Activated gamma-delta T cell treated with anti-CD3 and anti-CD28 coated beads, Interleukin-2, amount 50 U/mL, for 16 hours (primary cell): ENCODE data around the gene CFAP107.
"Not testable (repeated sequence)": the region's sequence is repeated elsewhere in the genome, so short reads cannot be mapped to it uniquely, and the experiment has no call there.

Experiments
- DNase-seq: peaks from one replicate; pipeline ENCODE4 v3.0.0-alpha.2; 2020; ENCODE audit warnings: low read depth

CFAP107 gene, protein sequence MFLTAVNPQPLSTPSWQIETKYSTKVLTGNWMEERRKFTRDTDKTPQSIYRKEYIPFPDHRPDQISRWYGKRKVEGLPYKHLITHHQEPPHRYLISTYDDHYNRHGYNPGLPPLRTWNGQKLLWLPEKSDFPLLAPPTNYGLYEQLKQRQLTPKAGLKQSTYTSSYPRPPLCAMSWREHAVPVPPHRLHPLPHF

DNA sequence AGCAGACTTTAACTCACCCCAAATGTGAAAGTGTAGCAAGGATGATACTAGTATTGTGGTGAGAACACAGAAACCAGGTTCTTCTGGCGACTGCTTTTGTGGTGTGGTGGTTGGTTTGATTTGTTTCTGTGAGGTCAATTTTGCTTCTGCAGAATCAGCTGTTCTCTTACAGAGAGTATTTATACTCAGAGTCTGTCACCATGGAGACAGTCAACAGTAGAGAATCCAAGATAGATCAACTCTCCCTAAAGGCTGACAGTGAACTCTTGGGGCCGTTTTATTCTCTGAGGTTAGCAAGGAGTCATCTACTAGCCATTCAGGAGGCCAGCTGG, at the start of gene CFAP107:
CFAP107 (plus strand) TSS at position 209 of the 332 bp plus-strand sequence. CDS start 231 bp downstream, outside the sequence.
- no peak for DNase-seq

DNA sequence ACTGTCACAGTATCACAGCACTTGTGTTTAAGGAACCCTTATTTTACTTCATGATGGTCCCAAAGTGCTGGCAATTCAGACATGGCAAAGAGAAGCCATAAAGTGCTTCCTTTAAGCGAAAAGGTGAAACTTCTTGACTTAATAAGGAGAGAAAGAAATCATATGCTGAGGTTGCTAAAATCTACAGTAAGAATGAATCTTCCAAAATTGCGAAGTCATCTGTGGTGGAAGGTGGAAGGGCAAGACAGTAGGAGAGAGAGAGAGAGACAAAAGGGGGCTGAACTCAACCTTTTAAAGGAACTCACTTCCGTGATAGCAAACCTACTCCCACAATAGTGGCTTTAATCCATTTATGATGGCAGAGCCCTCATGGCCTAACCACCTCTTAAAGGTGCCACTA, 49.3 kb upstream of the CFAP107 start:
- DNase-seq: no peak

DNA sequence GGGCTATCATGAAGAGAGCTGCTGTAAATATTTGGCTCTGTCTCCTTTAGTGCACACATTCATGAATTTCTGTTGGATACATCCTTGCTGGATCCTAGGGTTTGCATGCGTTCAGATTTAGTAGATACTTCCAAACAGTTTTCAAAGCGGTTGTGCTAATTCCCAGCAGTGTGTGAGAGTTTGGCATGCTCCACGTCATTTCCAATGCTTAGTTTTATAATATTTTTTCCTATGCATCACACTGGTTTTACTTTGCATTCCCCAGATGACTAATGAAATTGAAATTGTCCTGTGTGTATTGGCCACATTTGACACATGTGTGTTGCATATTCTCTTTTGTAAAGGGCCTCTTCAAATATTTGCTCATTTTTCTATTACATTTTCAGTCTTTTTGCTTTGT, 48.6 kb upstream of the CFAP107 start:
- no peak for DNase-seq

DNA sequence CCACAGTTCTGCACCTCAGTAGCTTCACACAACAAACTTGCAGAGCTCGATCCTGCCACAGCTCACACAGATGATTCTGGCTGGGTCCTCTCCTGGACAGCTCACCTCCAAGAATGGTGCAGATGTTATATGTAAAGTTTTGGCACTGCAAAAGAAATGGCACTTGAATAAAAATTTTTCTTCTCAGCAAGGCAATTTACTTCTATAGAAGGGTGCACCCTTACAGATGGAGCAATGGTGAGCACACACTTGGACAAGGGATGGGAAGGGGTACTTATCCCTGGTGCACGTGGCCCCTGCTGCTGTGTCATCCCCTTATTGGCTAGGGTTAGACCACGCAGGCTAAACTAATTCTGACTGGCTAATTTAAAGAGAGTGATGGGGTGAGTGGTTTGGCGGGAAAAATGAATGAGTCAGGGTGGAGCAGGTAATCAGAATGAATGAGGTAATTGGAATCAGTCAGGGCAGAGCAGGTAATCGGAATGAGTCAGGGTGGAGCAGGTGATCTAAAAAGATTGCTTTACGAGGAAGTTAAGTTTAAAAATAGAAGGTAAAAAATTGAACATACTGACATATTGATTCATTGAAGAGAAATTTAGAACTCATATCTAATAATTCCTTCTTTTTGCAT, 42.1 kb upstream of the CFAP107 start:
- no peak for DNase-seq

DNA sequence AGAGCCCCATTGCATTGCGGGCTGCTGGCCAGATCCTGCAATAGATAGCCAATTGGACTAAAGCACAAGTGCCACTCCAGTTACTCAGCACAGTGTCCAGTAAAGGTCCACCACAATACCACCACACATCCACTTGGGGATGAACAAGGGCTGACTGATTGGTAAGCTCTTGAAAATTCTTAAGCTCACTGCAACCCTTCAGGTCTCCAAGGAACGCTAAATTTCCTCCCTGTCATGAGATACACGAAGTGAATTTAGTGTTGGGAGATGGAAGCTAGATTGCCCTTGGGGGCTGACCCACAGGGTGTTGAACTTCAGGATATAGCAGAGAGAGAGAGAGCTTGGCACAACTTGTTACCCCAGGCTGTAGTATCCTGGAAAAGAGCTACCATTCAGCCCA, 39.9 kb upstream of the CFAP107 start:
- DNase-seq: no peak

DNA sequence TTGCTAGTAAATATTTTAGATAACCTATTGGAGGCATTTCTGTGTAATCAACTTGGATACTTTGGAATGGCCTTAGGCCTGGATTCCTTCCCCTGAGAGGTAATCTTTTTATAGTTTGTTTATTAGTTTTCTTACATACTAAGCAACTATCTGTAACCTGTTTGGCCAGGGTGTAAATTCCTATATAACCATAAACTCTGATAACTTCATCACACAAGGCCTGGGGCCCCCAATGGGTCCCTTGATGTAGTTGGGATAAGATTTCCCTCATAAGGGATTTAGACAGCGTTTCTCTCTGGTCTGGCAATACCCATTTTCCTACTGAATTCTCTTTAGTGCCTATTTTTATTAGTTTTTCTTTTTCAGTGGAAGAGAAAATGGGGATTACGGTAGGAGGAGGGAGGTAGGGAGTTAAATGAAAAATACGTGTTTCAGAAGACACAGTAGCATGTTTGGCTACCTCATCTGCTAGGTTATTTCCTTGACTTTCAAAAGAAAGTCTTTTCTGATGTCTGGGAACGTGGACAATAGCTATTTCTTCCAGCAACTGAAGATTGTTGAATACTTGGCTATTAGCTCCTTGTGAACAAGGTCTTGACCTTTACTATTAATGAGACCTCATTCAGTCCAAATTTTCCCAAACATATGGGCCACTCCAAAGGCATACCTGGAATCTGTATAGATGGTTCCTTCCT, 37.5 kb upstream of the CFAP107 start:
- no peak for DNase-seq

DNA sequence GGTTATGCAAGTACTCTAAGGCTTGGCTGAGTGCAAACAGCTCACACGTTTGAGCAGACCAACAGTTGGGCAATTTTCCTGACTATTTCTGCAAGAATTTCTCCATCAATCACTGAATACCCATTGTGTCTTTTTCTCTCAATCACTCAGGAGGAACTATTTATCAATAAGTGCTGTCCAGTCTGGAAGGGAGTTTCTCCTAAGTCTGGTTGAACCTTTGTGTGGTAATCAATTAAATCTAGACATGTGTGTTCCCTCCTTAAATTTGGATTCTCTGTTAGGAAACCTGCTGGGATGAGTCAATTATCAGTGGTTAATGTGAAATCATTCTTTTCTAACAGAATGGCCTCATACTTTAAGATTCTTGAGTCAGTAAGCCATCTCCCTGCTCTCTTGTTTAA, 36.9 kb upstream of the CFAP107 start:
- no peak for DNase-seq

DNA sequence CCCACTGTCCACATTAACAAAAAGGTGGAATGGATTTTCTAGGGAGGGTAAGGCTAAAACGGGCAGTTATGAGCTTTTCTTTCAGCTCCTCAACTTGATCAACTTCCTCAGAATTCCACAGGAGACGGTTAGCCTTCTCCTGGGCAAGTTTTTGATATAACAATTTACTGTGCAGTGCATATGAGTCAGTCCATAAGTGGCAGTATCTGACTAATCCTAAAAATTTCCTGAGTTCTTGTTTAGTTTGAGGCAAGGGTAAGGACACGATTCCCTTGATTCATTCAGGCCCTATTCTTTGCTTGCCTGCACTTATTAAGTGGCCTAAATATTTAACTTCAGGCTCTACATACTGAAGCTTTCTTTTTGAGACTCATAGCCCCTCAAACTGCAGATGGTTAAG, 36.3 kb upstream of the CFAP107 start:
- no peak for DNase-seq

DNA sequence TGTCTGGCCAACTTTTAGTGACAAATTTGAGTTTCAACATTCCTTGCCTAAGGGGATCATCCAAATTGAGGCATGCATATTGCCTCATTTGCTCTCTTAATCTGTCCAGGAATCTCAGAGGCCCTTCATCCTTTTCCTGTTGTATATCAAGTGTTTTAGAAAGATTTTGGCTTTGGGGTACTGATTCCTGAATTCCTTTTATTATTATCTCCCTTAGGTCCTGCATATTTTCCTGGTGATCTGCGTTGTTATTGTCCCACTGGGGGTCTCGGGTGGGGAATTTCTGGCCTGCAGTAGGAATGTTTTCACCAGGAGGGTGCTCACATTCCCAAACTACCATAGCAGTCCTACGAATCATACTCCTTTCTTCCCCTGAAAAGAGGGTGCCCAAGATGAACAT, 34.5 kb upstream of the CFAP107 start:
- no peak for DNase-seq

DNA sequence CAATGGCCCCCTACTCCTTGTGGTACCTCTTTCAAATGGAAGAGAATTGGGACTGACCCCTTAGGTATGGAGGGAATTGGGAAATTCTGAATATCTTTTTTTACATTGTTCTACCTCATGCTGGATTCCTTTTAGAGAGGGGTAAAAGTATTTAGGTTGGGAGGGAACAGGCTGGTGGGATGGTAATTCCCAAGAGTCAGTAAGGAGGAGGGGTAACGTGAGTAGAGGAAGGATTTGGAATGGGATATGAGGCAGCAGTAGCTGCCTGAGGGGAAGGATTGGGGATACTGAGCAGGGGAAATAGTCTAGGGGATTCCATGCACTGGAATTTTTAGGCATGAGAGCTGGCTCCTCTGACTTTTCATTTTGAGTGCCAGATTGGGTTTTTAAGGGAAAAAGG, 33.9 kb upstream of the CFAP107 start:
- no peak for DNase-seq

DNA sequence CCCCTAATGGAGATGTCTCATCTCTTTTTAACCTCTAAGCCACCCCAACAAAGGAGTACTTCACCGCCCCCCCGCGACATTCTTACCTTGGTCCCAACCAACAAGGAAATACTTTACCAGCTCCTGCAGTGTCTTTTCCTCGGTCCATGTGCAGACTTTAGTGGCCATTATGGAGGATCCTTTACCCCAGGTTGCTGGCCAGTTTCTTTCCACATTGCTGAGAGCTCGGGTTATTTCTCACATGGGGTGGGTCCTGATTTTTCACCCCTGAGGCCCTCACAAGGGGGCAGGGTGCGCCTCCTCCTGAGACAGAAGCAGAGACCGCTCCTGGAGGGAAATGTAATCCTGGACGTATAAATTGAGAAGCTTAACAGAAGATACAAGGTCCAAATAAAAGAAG, 33.1 kb upstream of the CFAP107 start:
- DNase-seq: no peak

DNA sequence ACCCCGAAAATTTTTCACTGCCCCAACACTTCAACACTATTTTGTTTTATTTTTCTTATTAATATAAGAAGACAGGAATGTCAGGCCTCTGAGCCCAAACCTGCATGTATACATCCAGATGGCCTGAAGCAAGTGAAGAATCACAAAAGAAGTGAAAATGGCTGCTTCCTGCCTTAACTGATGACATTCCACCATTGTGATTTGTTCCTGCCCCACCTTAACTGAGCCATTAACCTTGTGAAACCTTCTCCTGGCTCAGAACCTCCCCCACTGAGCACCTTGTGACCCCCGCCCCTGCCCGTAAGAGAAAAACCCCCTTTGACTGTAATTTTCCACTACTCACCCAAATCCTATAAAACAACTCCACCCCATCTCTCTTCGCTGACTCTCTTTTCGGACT, 32.3 kb upstream of the CFAP107 start:
- not testable (repeated sequence) for DNase-seq

DNA sequence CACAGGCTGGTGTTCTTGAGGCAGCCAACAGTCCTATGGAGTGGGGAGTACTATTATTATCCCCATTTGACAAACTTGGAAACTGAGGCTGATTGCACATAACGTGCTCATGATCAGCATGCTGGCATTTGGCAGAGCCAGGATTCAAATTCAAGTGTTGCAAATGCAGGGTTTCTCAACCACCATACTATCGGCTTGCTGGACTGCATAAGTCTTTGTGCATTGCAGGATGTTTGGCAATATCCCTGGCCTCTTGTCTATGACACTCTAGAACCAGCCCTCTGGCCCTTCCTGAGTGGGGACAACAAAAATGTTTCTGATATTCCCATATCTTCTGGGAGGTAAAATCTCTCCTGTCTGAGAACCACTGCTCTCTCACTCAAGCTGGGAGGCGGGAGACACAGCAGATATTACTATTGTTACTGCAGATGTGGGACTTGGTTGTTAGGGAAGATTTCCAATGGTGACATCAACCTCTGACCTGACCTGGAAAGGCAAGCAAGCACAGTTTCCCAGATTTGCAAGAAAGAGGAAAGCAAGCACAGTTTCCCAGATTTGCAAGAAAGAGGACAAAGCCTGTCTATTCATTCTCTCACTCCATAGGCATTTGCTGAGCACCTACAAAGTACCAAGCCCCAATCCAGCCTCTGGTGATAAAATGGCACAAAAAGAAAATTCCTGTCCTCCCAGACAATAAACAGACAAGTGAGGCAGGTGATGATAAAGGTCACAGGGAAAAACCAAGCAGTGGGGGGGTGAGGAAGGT, 31.1 kb upstream of the CFAP107 start:
- DNase-seq: no peak

DNA sequence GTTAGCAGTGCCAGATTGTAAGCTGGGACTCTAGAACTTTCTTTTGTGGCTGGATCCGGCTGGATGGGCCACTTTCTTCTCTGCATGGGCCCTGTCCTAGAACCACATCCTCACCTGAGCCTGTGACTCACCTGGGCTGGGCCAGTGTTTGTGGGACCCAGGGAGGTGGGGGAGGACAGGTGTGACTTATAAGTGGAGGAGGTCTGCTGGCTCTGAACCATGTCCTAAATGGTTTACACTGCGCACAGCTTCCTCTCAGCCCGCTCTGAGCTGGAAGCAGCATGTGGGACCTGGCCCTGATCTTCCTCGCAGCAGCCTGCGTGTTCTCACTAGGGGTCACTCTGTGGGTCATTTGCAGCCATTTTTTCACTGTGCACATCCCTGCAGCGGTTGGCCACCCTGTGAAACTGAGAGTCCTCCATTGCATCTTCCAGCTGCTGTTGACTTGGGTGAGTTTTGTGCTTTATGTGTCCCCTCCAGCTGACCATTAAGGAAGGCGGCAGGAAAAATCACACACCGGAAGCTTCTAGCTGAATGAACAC, 30.0 kb upstream of the CFAP107 start, which contains the start of gene AADACL3:
AADACL3 (plus strand) TSS at position 215 of the 542 bp plus-strand sequence; CDS start at position 282, 67 bp downstream.
- DNase-seq: no peak

DNA sequence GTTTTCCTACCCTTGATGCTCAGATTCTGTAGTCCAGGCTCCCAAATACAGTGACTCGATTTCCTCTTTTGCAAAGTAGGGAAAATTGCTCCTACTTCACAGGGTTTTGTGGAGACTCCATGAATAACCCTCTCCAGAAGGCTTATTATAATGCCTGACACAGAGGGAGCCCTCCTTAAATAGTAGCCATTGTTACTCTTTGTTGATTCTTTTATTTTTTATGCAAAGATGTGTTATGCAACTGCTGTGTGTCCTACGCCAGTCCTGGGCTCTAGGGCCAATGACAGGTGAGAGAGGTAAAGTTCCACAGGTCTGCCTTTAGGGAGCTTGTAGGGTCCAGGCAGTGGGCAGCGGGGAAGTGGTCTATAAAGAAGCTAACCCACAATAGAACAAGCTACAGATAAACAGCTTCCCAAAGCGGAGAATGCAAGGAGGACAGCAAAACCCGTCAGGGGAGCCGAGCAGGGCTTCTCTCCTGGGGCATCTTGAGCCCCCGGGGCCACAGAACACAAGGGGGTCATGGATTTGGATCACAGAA, 28.6 kb upstream of the CFAP107 start:
- no peak for DNase-seq

DNA sequence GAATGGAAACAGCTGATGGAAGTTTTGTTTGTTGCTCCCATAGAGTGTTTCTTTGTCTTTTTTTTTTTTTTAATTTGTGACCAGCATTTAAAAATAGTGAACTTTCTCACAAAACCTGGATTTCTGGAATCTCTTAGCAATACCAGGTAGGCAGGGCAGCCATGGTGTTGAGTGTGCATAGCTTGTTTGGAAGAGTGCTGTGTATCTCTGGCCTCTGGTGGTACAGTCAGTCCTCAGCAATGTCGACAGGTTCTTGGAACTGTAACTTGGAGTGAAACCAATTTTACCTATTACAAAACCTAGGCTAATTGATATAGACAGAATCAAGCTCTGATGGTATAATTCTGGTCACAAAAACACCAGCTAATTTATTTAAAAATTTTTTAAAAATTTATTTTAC, 23.4 kb upstream of the CFAP107 start:
- DNase-seq: no peak

DNA sequence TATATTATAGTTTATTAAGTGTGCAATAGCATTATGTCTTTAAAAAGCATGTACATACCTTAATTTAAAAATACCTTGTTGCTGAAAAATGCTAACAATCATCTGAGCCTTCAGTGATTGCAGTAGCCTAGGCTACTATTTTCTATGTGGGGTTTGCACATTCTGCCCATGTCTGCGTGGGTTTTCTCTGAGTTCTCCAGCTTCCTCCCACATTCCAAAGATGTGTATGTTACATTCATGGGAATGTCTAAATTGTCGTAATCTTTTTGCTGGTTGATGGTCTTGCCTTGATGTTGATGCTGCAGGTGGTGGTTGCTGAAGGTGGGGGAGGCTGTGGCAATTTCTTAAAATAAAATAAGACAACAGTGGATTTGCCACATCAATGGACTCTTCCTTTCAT, 17.6 kb upstream of the CFAP107 start:
- no peak for DNase-seq

DNA sequence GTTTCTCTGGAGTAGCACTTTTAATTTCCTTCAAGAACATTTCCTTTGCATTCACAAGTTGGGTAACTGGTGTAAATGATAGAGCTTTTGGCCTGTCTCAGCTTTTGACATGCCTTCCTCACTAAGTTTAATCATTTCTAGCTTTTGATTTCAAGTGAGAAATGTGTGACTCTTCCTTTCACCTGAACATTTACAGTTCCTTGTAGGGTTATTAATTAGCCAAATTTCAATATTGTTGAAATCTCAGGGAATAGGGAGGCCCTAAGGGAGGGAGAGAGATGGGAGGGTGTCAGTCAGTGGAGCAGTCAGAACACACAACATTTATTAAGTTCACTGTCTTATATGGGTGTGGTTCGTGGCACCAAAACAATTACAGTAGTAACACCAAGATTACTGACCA, 15.8 kb upstream of the CFAP107 start:
- DNase-seq: no peak

DNA sequence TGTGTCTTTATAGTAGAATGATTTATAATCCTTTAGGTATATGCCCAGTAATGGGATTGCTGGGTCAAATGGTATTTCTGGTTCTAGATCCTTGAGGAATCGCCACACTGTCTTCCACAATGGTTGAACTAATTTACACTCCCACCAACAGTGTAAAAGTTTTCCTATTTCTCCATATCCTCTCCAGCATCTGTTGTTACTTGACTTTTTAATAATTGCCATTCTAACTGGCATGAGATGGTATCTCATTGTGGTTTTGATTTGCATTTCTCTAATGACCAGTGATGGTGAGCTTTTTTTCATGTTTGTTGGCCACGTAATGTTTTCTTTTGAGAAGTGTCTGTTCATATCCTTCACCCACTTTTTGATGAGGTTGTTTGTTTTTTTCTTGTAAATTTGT, 14.9 kb upstream of the CFAP107 start:
- not testable (repeated sequence) for DNase-seq

DNA sequence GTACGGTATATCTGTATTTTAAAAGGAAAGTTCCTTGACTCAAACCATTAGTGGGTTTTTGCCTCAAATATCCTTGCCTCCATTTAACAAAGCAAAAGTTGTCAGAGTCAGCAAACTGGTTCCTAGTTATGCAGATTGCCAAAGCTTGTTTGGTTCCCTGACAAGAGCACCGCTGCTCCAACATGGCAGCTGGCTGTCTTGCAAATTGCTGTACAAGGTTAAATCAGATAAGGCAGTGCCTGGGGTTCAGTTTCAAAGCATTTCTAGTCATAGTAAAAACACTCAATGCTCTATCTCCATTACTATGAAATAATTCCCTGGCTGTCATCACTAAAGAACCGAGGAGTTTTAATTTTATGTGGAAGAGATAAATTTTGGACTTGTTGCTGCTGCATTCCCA, 11.3 kb upstream of the CFAP107 start:
- no peak for DNase-seq

DNA sequence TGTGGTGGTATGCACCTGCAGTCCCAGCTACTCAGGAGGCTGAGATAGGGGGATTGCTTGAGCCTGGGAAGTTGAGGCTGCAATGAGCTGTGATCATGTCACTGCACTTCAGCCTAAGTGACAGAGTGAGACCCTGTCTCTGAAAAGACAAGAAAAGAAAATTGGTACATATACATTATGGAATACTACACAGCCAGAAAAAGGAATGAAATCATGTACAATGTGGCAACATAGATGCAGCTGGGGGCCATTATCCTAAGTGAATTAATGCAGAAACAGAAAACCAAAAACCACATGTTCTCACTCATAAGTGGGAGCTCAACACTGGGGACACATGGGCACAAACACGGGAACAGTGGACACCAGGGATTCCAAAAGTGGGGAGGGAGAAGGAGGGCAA, 7.1 kb upstream of the CFAP107 start:
- no peak for DNase-seq

DNA sequence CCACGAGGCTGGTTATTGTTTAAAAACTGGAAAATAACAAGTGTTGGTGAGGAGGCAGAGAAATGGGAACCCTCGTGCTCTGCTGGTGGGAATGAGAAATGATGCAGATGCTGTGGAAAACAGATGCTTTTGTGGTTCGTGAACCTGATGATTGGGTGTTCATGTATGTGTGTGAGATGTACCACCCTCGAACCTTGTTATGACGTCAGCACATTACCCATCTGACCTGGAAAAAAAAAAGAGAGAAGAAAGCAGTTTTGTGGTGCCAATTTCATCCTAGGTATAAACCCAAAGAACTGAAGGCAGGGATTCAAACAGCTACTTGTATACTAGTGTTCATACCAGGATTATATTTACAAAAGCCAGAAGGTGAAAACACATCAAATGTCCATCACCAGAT, 6.4 kb upstream of the CFAP107 start:
- DNase-seq: no peak
